Liver (tissue), 9 donors: Measurements from ENCODE around the gene THAP7. TPM values are rescaled to one million over a fixed set of nuclear protein-coding genes. Genes with fewer than 3 reads are reported as not detected.

Experiments used
- DNase-seq: peaks from one replicate; pipeline ENCODE4 v3.0.0-alpha.2; 2017; ENCODE audit warnings: low spot score
- H3K27ac ChIP-seq, 2 donors: one replicate each; pipeline ENCODE4 v1.7.0; 2013; ENCODE audit warnings: inconsistent platforms in 2 of 2, low read length in 2 of 2, control low read depth in 1 of 2, low read depth in 1 of 2, mild to moderate bottlenecking in 1 of 2
- H3K27me3 ChIP-seq, 4 donors: one replicate each; pipeline versions ENCODE4 v1.6.1 to v1.7.0; 2013; ENCODE audit warnings: low read length in 3 of 4, inconsistent platforms in 1 of 4, mild to moderate bottlenecking in 1 of 4, moderate library complexity in 1 of 4; ENCODE audit not compliant: control insufficient read depth in 4 of 4, insufficient read depth in 4 of 4
- H3K36me3 ChIP-seq, 4 donors: one replicate each; pipeline versions ENCODE4 v1.6.1 to v1.7.0; 2013; ENCODE audit warnings: low read length in 3 of 4, mild to moderate bottlenecking in 3 of 4, low read depth in 1 of 4, moderate library complexity in 1 of 4; ENCODE audit not compliant: control insufficient read depth in 4 of 4, insufficient read depth in 3 of 4
- H3K4me1 ChIP-seq, 4 donors: one replicate each; pipeline versions ENCODE4 v1.6.1 to v1.7.0; 2013; ENCODE audit warnings: low read length in 3 of 4, mild to moderate bottlenecking in 3 of 4, moderate library complexity in 1 of 4; ENCODE audit not compliant: control insufficient read depth in 4 of 4, insufficient read depth in 4 of 4
- H3K4me3 ChIP-seq, 3 donors: one replicate each; pipeline versions ENCODE4 v1.6.1 to v1.7.0; 2013; ENCODE audit warnings: low read length in 3 of 3, control low read depth in 1 of 3, low read depth in 1 of 3, mild to moderate bottlenecking in 1 of 3
- H3K9ac ChIP-seq, 2 donors: one replicate each; pipeline ENCODE4 v1.7.0; 2013; ENCODE audit warnings: low read length in 2 of 2, mild to moderate bottlenecking in 2 of 2, moderate library complexity in 2 of 2, control low read depth in 1 of 2, low read depth in 1 of 2
- H3K9me3 ChIP-seq, 4 donors: one replicate each; pipeline versions ENCODE4 v1.6.1 to v1.7.0; 2013; ENCODE audit warnings: low read length in 3 of 4; ENCODE audit not compliant: control insufficient read depth in 4 of 4
- ATF3 ChIP-seq: IDR thresholded peaks from 2 replicates; pipeline ENCODE4 v1.6.1; 2016; ENCODE audit warnings: antibody characterized with exemption
- CTCF ChIP-seq: fragments of 150-350 bp; IDR thresholded peaks from 2 replicates; pipeline ENCODE4 v1.5.1; 2017; ENCODE audit warnings: improper control_type of control experiment, low read depth, low read length; ENCODE audit not compliant: missing input control
- EGR1 ChIP-seq, 2 donors: IDR thresholded peaks; 2 replicates each; pipeline ENCODE4 v1.6.1; 2016 to 2018; ENCODE audit warnings: antibody characterized with exemption in 2 of 2, low read depth in 2 of 2
- FOXA2 ChIP-seq: IDR thresholded peaks from 2 replicates; pipeline ENCODE4 v1.6.1; 2016; ENCODE audit warnings: antibody characterized with exemption
- GABPA ChIP-seq, 2 donors: IDR thresholded peaks in 1 of 2; conservative IDR thresholded peaks in 1 of 2; 2 replicates each; pipeline ENCODE4 v1.6.1; 2016; ENCODE audit warnings: antibody characterized with exemption in 2 of 2, mild to moderate bottlenecking in 1 of 2, moderate library complexity in 1 of 2
- HNF4A ChIP-seq, 2 donors: conservative IDR thresholded peaks; 2 replicates each; pipeline ENCODE4 v1.6.1; 2016; ENCODE audit warnings: antibody characterized with exemption in 2 of 2, mild to moderate bottlenecking in 2 of 2
- HNF4G ChIP-seq: IDR thresholded peaks from 2 replicates; pipeline ENCODE4 v1.6.1; 2016; ENCODE audit warnings: antibody characterized with exemption
- JUND ChIP-seq, 2 donors: IDR thresholded peaks; 2 replicates each; pipeline ENCODE4 v1.6.1; 2016; ENCODE audit warnings: antibody characterized with exemption in 2 of 2
- MAX ChIP-seq: IDR thresholded peaks from 2 replicates; pipeline ENCODE4 v1.6.1; 2016; ENCODE audit warnings: antibody characterized with exemption
- NR2F2 ChIP-seq: IDR thresholded peaks from 2 replicates; pipeline ENCODE4 v1.6.1; 2016; ENCODE audit warnings: antibody characterized with exemption
- RAD21 ChIP-seq, 2 donors: IDR thresholded peaks; 2 replicates each; pipeline ENCODE4 v1.6.1; 2016; ENCODE audit warnings: antibody characterized with exemption in 2 of 2, mild to moderate bottlenecking in 2 of 2
- REST ChIP-seq: IDR thresholded peaks from 2 replicates; pipeline ENCODE4 v1.6.1; 2016; ENCODE audit warnings: antibody characterized with exemption, mild to moderate bottlenecking
- RXRA ChIP-seq, 2 donors: IDR thresholded peaks; 2 replicates each; pipeline ENCODE4 v1.6.1; 2017 to 2018; ENCODE audit warnings: antibody characterized with exemption in 2 of 2, mild to moderate bottlenecking in 1 of 2
- SP1 ChIP-seq: IDR thresholded peaks from 2 replicates; pipeline ENCODE4 v1.6.1; 2018; ENCODE audit warnings: antibody characterized with exemption, mild to moderate bottlenecking
- TAF1 ChIP-seq: conservative IDR thresholded peaks from 2 replicates; pipeline ENCODE4 v1.6.1; 2016; ENCODE audit warnings: antibody characterized with exemption, mild to moderate bottlenecking
- YY1 ChIP-seq: IDR thresholded peaks from 2 replicates; pipeline ENCODE4 v1.6.1; 2016; ENCODE audit warnings: antibody characterized with exemption, mild to moderate bottlenecking
- WGBS: extraction: QIAGEN DNeasy Blood & Tissue Kit; methylation state at CpG from one replicate; pipeline ENCODE4 v1.1.7; 2013; 5-methylcytosine and 5-hydroxymethylcytosine counted together
- polyA plus RNA-seq, 2 donors: library from polyadenylated mRNA; stranded (reverse) in 1 of 2; unstranded in 1 of 2; fragments of 200-250 nt in 1 of 2; fragments of >200 nt in 1 of 2; fragmentation: Nextera tagmentation in 1 of 2; extraction: Ambion mirVana in 1 of 2; gene quantifications; one replicate each; pipeline versions ENCODE4 v1.2.1 to v1.2.3, GENCODE V29; 2013 to 2015
- total RNA-seq, 2 donors: library from RNA; depleted of rRNA; stranded (reverse); fragments of >200 nt; gene quantifications; one replicate each; pipeline ENCODE4 v1.2.3, GENCODE V29; 2014
- TF ChIP-seq, protein P1 (sequence below): IDR thresholded peaks from 2 replicates; pipeline ENCODE4 v1.6.1; 2016; ENCODE audit warnings: antibody characterized with exemption
- donor health status: healthy.
- donor health status: healthy.
- donor health status: healthy.
- donor health status: healthy.
- donor health status: healthy.

THAP7 gene
- total and polyA plus RNA-seq, 4 donors: 10.4 to 21.9 (median 19.4) TPM

GRCh38 chr22:21000207-21000986 is 1.5 kb downstream of the THAP7 start (continued):
- TF ChIP-seq, protein P1, sequence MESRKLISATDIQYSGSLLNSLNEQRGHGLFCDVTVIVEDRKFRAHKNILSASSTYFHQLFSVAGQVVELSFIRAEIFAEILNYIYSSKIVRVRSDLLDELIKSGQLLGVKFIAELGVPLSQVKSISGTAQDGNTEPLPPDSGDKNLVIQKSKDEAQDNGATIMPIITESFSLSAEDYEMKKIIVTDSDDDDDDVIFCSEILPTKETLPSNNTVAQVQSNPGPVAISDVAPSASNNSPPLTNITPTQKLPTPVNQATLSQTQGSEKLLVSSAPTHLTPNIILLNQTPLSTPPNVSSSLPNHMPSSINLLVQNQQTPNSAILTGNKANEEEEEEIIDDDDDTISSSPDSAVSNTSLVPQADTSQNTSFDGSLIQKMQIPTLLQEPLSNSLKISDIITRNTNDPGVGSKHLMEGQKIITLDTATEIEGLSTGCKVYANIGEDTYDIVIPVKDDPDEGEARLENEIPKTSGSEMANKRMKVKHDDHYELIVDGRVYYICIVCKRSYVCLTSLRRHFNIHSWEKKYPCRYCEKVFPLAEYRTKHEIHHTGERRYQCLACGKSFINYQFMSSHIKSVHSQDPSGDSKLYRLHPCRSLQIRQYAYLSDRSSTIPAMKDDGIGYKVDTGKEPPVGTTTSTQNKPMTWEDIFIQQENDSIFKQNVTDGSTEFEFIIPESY: no peak
- TF ChIP-seq MAX (no peak), HNF4A (conservative IDR thresholded peaks at IDR 0.05) (no peak), HNF4G (no peak), RAD21 (IDR thresholded peaks at IDR 0.05) (no peak), CTCF (no peak)

- Histone ChIP-seq H3K9me3 (no peaks in the 10 kb centered on the region), H3K4me3 (no peak overlapping the region), H3K9ac (no peak overlapping the region), H3K36me3 (peaks cover 0 to 35% (median 2%) of the 10 kb centered on the region in 4 donors), H3K27me3 (no peaks in the 10 kb centered on the region), H3K27ac (no peak overlapping the region), H3K4me1 (peaks cover 12 to 30% (median 23%) of the 10 kb centered on the region in 4 donors)
- 95% methylated on average over 27 of the region's 27 CpGs for WGBS
- no peak for DNase-seq
- no peak for TF ChIP-seq RXRA (IDR thresholded peaks at IDR 0.05)
- no peak for TF ChIP-seq YY1
- no peak for TF ChIP-seq ATF3
- TF ChIP-seq CTCF: no peak
- TF ChIP-seq RAD21 (IDR thresholded peaks at IDR 0.05): no peak
- no peak for TF ChIP-seq SP1
- TF ChIP-seq FOXA2: no peak
- TF ChIP-seq GABPA (IDR thresholded peaks at IDR 0.05 in 1 of 2, conservative IDR thresholded peaks at IDR 0.05 in 1 of 2): no peak
- TF ChIP-seq TAF1: no peak
- TF ChIP-seq, protein P1: no peak
- TF ChIP-seq EGR1 (IDR thresholded peaks at IDR 0.05; ENCODE audit: low read depth in 2 of 2): no peak
- TF ChIP-seq JUND (IDR thresholded peaks at IDR 0.05): no peak
- TF ChIP-seq NR2F2: no peak
- TF ChIP-seq HNF4A (conservative IDR thresholded peaks at IDR 0.05): no peak
- TF ChIP-seq REST: no peak
- no peak for TF ChIP-seq HNF4G
- no peak for TF ChIP-seq MAX
Observed at GRCh38 chr22:20999350-21000206, 2.3 kb downstream of the THAP7 start.
